HEK293 (cell line): ENCODE results near the gene PDCL3.

Source experiments
- BCL11A ChIP-seq: fragments of 450-650 bp; formaldehyde crosslinking; IDR thresholded peaks from 2 replicates; pipeline ENCODE4 v1.5.1; 2016; ENCODE audit warnings: low read depth, missing biosample characterization, missing genetic modification characterization
- EGR2 ChIP-seq: fragments of 450-650 bp; formaldehyde crosslinking; IDR thresholded peaks from 2 replicates; pipeline ENCODE4 v1.5.1; 2016; ENCODE audit warnings: low read depth, missing biosample characterization, missing genetic modification characterization
- GLI2 ChIP-seq: fragments of 450-650 bp; formaldehyde crosslinking; IDR thresholded peaks from 2 replicates; pipeline ENCODE4; 2017; ENCODE audit warnings: missing biosample characterization, missing genetic modification characterization, low read depth, borderline replicate concordance
- GLI4 ChIP-seq: fragments of 450-650 bp; formaldehyde crosslinking; IDR thresholded peaks from 2 replicates; pipeline ENCODE4 v1.5.1; 2016; ENCODE audit warnings: missing biosample characterization, missing genetic modification characterization
- GLIS2 ChIP-seq: fragments of 450-650 bp; formaldehyde crosslinking; IDR thresholded peaks from 2 replicates; pipeline ENCODE4 v1.5.1; 2016; ENCODE audit warnings: missing biosample characterization, missing genetic modification characterization
- SP3 ChIP-seq: fragments of 450-650 bp; formaldehyde crosslinking; IDR thresholded peaks from 2 replicates; pipeline ENCODE4 v1.5.1; 2016; ENCODE audit warnings: missing biosample characterization, missing genetic modification characterization
- ZBTB44 ChIP-seq: fragments of 450-650 bp; IDR thresholded peaks from 2 replicates; pipeline ENCODE4 v1.5.1; 2018; ENCODE audit warnings: missing biosample characterization, mild to moderate bottlenecking, missing genetic modification characterization
- ZFP37 ChIP-seq: fragments of 450-650 bp; formaldehyde crosslinking; IDR thresholded peaks from 2 replicates; pipeline ENCODE4 v1.5.1; 2016; ENCODE audit warnings: missing biosample characterization, missing genetic modification characterization
- ZNF121 ChIP-seq: fragments of 450-650 bp; formaldehyde crosslinking; IDR thresholded peaks from 2 replicates; pipeline ENCODE4 v1.5.1; 2016; ENCODE audit warnings: missing biosample characterization, missing genetic modification characterization
- ZNF140 ChIP-seq: fragments of 450-650 bp; formaldehyde crosslinking; IDR thresholded peaks from 2 replicates; pipeline ENCODE4 v1.5.1; 2016; ENCODE audit warnings: missing biosample characterization, missing genetic modification characterization
- ZNF175 ChIP-seq: fragments of 450-650 bp; formaldehyde crosslinking; IDR thresholded peaks from 2 replicates; pipeline ENCODE4 v1.5.1; 2016; ENCODE audit warnings: missing biosample characterization, missing genetic modification characterization
- ZNF184 ChIP-seq: fragments of 450-650 bp; IDR thresholded peaks from 2 replicates; pipeline ENCODE4 v1.5.1; 2018; ENCODE audit warnings: missing biosample characterization, mild to moderate bottlenecking, missing genetic modification characterization
- ZNF19 ChIP-seq: fragments of 450-650 bp; formaldehyde crosslinking; IDR thresholded peaks from 2 replicates; pipeline ENCODE4; 2016; ENCODE audit warnings: missing biosample characterization, missing genetic modification characterization, low read depth
- ZNF341 ChIP-seq: fragments of 450-650 bp; formaldehyde crosslinking; IDR thresholded peaks from 2 replicates; pipeline ENCODE4; 2016; ENCODE audit warnings: low read depth, missing biosample characterization, missing genetic modification characterization
- ZNF433 ChIP-seq: fragments of 450-650 bp; formaldehyde crosslinking; IDR thresholded peaks from 2 replicates; pipeline ENCODE4 v1.5.1; 2016; ENCODE audit warnings: missing biosample characterization, missing genetic modification characterization, low read depth
- ZNF610 ChIP-seq: fragments of 450-650 bp; formaldehyde crosslinking; IDR thresholded peaks from 2 replicates; pipeline ENCODE4 v1.5.1; 2016; ENCODE audit warnings: missing biosample characterization, missing genetic modification characterization, borderline replicate concordance
- ZNF621 ChIP-seq: fragments of 450-650 bp; formaldehyde crosslinking; IDR thresholded peaks from 2 replicates; pipeline ENCODE4 v1.5.1; 2017; ENCODE audit warnings: missing biosample characterization, missing genetic modification characterization
- ZNF791 ChIP-seq: fragments of 450-650 bp; formaldehyde crosslinking; IDR thresholded peaks from 2 replicates; pipeline ENCODE4 v1.5.1; 2016; ENCODE audit warnings: missing biosample characterization, missing genetic modification characterization
- ZSCAN16 ChIP-seq: fragments of 450-650 bp; formaldehyde crosslinking; IDR thresholded peaks from 2 replicates; pipeline ENCODE4 v1.5.1; 2016; ENCODE audit warnings: missing biosample characterization, missing genetic modification characterization
- TF ChIP-seq, protein P1 (sequence below): fragments of 450-650 bp; formaldehyde crosslinking; IDR thresholded peaks from 2 replicates; pipeline ENCODE4 v1.5.1; 2016; ENCODE audit warnings: missing biosample characterization, missing genetic modification characterization, low read depth
- TF ChIP-seq, protein P2 (sequence below): fragments of 450-650 bp; formaldehyde crosslinking; IDR thresholded peaks from 2 replicates; pipeline ENCODE4 v1.5.0; 2017; ENCODE audit warnings: missing biosample characterization, missing genetic modification characterization, borderline replicate concordance
- TF ChIP-seq, protein P3 (sequence below): fragments of 450-650 bp; formaldehyde crosslinking; IDR thresholded peaks from 2 replicates; pipeline ENCODE4 v1.5.1; 2016; ENCODE audit warnings: missing biosample characterization, missing genetic modification characterization
- TF ChIP-seq, protein P4 (sequence below): fragments of 450-650 bp; formaldehyde crosslinking; IDR thresholded peaks from 2 replicates; pipeline ENCODE4 v1.5.1; 2016; ENCODE audit warnings: missing biosample characterization, missing genetic modification characterization
- TF ChIP-seq, protein P5 (sequence below): fragments of 450-650 bp; IDR thresholded peaks from 2 replicates; pipeline ENCODE4 v1.5.1; 2018; ENCODE audit warnings: missing biosample characterization, missing genetic modification characterization
- TF ChIP-seq, protein P6 (sequence below): fragments of 450-650 bp; formaldehyde crosslinking; IDR thresholded peaks from 2 replicates; pipeline ENCODE4 v1.5.1; 2016; ENCODE audit warnings: missing biosample characterization, missing genetic modification characterization, borderline replicate concordance

PDCL3 gene

DNA sequence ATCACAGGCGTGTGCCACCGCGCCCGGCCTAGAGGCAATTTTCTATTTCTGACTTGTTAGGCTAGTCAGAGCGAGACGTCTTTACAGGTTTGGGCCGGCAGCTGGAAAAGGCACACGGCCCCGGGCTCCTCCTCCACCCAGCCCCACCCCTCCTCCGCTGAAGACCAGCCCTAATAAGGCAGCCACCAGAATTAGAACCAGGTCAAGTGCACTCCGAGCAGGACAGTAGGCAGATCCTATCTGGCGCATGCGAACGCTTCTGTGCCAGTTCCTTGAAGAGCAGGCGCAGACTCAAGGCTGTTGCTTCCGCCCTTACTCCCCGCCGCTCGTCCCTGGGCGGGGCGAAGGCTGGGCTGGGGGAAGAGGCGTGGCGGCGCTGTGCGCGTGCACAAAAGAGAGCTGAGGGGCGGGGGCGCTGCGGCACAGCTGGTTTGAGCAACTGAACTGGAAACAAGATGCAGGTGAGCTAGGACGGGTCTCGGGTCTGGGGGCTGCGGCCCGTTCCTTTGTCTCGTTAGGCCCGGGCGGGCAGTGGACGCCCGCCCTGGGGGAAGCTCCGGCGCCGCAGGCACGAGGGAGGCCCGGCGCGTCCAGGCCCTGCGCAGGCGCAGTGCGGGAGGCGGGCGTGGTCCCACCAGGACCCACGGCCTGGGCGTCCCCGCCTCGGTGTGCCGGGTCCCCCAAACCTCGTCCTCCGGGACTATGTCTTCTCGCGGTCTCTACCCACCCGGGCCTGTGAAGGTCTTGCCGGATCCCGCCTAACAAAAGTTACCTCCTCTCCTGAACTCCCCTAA is at the start of gene PDCL3 (continued):
- TF ChIP-seq, protein P1, sequence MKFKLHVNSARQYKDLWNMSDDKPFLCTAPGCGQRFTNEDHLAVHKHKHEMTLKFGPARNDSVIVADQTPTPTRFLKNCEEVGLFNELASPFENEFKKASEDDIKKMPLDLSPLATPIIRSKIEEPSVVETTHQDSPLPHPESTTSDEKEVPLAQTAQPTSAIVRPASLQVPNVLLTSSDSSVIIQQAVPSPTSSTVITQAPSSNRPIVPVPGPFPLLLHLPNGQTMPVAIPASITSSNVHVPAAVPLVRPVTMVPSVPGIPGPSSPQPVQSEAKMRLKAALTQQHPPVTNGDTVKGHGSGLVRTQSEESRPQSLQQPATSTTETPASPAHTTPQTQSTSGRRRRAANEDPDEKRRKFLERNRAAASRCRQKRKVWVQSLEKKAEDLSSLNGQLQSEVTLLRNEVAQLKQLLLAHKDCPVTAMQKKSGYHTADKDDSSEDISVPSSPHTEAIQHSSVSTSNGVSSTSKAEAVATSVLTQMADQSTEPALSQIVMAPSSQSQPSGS (tag by site-specific recombination), result no peak
- peak; percentile 37; the same call in 1 of the 2 replicates for TF ChIP-seq GLIS2 (tag by site-specific recombination)
- TF ChIP-seq ZNF140 (tag by site-specific recombination), result no peak
- 0 out of 2 replicates have a peak, but pooled peaks have one; percentile 65 for TF ChIP-seq BCL11A (tag by site-specific recombination)
- TF ChIP-seq ZNF791 (tag by site-specific recombination), result no peak
- no peak for TF ChIP-seq ZFP37 (tag by site-specific recombination)
- TF ChIP-seq, protein P2, sequence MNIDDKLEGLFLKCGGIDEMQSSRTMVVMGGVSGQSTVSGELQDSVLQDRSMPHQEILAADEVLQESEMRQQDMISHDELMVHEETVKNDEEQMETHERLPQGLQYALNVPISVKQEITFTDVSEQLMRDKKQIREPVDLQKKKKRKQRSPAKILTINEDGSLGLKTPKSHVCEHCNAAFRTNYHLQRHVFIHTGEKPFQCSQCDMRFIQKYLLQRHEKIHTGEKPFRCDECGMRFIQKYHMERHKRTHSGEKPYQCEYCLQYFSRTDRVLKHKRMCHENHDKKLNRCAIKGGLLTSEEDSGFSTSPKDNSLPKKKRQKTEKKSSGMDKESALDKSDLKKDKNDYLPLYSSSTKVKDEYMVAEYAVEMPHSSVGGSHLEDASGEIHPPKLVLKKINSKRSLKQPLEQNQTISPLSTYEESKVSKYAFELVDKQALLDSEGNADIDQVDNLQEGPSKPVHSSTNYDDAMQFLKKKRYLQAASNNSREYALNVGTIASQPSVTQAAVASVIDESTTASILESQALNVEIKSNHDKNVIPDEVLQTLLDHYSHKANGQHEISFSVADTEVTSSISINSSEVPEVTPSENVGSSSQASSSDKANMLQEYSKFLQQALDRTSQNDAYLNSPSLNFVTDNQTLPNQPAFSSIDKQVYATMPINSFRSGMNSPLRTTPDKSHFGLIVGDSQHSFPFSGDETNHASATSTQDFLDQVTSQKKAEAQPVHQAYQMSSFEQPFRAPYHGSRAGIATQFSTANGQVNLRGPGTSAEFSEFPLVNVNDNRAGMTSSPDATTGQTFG (tag by site-specific recombination), result no peak
- no peak for TF ChIP-seq EGR2 (tag by site-specific recombination)
- no peak for TF ChIP-seq ZNF121
- TF ChIP-seq, protein P3, sequence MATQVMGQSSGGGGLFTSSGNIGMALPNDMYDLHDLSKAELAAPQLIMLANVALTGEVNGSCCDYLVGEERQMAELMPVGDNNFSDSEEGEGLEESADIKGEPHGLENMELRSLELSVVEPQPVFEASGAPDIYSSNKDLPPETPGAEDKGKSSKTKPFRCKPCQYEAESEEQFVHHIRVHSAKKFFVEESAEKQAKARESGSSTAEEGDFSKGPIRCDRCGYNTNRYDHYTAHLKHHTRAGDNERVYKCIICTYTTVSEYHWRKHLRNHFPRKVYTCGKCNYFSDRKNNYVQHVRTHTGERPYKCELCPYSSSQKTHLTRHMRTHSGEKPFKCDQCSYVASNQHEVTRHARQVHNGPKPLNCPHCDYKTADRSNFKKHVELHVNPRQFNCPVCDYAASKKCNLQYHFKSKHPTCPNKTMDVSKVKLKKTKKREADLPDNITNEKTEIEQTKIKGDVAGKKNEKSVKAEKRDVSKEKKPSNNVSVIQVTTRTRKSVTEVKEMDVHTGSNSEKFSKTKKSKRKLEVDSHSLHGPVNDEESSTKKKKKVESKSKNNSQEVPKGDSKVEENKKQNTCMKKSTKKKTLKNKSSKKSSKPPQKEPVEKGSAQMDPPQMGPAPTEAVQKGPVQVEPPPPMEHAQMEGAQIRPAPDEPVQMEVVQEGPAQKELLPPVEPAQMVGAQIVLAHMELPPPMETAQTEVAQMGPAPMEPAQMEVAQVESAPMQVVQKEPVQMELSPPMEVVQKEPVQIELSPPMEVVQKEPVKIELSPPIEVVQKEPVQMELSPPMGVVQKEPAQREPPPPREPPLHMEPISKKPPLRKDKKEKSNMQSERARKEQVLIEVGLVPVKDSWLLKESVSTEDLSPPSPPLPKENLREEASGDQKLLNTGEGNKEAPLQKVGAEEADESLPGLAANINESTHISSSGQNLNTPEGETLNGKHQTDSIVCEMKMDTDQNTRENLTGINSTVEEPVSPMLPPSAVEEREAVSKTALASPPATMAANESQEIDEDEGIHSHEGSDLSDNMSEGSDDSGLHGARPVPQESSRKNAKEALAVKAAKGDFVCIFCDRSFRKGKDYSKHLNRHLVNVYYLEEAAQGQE (tag by site-specific recombination), result no peak
- peak; percentile 98 for TF ChIP-seq SP3 (tag by site-specific recombination)
- TF ChIP-seq, protein P4, sequence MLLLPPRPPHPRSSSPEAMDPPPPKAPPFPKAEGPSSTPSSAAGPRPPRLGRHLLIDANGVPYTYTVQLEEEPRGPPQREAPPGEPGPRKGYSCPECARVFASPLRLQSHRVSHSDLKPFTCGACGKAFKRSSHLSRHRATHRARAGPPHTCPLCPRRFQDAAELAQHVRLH (tag by site-specific recombination), result 0 out of 2 replicates have a peak, but pooled peaks have one; percentile 4
- TF ChIP-seq ZNF184 (tag by site-specific recombination), result no peak
- TF ChIP-seq ZSCAN16 (tag by site-specific recombination), result no peak
- no peak for TF ChIP-seq ZNF175 (tag by site-specific recombination)
- TF ChIP-seq ZNF19 (tag by site-specific recombination), result no peak
- peak; percentile 97 for TF ChIP-seq ZNF341 (tag by site-specific recombination)
- no peak for TF ChIP-seq ZBTB44
- TF ChIP-seq GLI4 (tag by site-specific recombination), result no peak
- TF ChIP-seq, protein P5, sequence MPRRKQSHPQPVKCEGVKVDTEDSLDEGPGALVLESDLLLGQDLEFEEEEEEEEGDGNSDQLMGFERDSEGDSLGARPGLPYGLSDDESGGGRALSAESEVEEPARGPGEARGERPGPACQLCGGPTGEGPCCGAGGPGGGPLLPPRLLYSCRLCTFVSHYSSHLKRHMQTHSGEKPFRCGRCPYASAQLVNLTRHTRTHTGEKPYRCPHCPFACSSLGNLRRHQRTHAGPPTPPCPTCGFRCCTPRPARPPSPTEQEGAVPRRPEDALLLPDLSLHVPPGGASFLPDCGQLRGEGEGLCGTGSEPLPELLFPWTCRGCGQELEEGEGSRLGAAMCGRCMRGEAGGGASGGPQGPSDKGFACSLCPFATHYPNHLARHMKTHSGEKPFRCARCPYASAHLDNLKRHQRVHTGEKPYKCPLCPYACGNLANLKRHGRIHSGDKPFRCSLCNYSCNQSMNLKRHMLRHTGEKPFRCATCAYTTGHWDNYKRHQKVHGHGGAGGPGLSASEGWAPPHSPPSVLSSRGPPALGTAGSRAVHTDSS, result no peak
- TF ChIP-seq, protein P6, sequence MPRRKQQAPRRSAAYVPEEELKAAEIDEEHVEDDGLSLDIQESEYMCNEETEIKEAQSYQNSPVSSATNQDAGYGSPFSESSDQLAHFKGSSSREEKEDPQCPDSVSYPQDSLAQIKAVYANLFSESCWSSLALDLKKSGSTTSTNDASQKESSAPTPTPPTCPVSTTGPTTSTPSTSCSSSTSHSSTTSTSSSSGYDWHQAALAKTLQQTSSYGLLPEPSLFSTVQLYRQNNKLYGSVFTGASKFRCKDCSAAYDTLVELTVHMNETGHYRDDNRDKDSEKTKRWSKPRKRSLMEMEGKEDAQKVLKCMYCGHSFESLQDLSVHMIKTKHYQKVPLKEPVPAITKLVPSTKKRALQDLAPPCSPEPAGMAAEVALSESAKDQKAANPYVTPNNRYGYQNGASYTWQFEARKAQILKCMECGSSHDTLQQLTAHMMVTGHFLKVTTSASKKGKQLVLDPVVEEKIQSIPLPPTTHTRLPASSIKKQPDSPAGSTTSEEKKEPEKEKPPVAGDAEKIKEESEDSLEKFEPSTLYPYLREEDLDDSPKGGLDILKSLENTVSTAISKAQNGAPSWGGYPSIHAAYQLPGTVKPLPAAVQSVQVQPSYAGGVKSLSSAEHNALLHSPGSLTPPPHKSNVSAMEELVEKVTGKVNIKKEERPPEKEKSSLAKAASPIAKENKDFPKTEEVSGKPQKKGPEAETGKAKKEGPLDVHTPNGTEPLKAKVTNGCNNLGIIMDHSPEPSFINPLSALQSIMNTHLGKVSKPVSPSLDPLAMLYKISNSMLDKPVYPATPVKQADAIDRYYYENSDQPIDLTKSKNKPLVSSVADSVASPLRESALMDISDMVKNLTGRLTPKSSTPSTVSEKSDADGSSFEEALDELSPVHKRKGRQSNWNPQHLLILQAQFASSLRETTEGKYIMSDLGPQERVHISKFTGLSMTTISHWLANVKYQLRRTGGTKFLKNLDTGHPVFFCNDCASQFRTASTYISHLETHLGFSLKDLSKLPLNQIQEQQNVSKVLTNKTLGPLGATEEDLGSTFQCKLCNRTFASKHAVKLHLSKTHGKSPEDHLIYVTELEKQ (tag by site-specific recombination), result no peak
- TF ChIP-seq ZNF610 (tag by site-specific recombination), result no peak
- TF ChIP-seq ZNF433 (tag by site-specific recombination), result no peak
- TF ChIP-seq ZNF621 (tag by site-specific recombination), result no peak
- no peak for TF ChIP-seq GLI2 (tag by site-specific recombination)
